HepG2 (cell line): ENCODE results near the gene TTC31. TPM values are rescaled to one million over a fixed set of nuclear protein-coding genes. Genes with fewer than 3 reads are reported as not detected.

Experiments
- ATAC-seq: fragments of 200-7000 bp; cut with Tn5 transposase; 3 replicates; pipeline ENCODE4 v1.9.1; 2020; ENCODE audit warnings: mild to moderate bottlenecking, moderate library complexity
- BruUV-seq: library from RNA; stranded (reverse); fragments of 400-500 nt; replicated peaks from 2 replicates; lab custom pipeline; 2021; lab: Mats Ljungman, UMichigan
- CTCF ChIA-PET: fragments of 300-600 bp; formaldehyde crosslinking; extraction: SDS; loops from one replicate; lab custom pipeline; 2021; ENCODE audit warnings: low total read pairs, inconsistent platforms, low intra/inter-chr PET ratio; lab: Yijun Ruan, JAX
- POLR2A ChIA-PET: fragments of 350-600 bp; sonication (Branson Sonifier 250); formaldehyde crosslinking; loops from one replicate; lab custom pipeline; 2020; ENCODE audit warnings: antibody characterized with exemption, inconsistent platforms; lab: Yijun Ruan, JAX
- DNase-seq: peaks from one replicate; pipeline ENCODE4 v3.0.0-alpha.2; 2015; ENCODE audit warnings: low spot score
- FAIRE-seq: peaks from 3 replicates; lab custom pipeline; 2011; peaks lifted over from hg19 to GRCh38; lab: Jason Lieb, UNC
- H2AFZ ChIP-seq: one replicate; pipeline ENCODE4 v1.6.1; 2011; ENCODE audit warnings: low read length, inconsistent platforms
- H3K27ac ChIP-seq: fragments of 300-600 bp; 3 replicates; pipeline ENCODE4 v1.8.0; 2011; ENCODE audit warnings: mixed run types, mild to moderate bottlenecking, mixed read lengths, low read length, inconsistent platforms; ENCODE audit not compliant: insufficient read depth; ENCODE audit errors: extremely low read length
- H3K27me3 ChIP-seq, 2 experiments: fragments of 200-600 bp in 1 of 2; 2 replicates in 1 of 2; 3 replicates in 1 of 2; pipeline versions ENCODE4 v1.6.0 to v1.8.0; 2011; ENCODE audit warnings: low read length in 2 of 2, mild to moderate bottlenecking in 2 of 2, moderate library complexity in 2 of 2, inconsistent platforms in 1 of 2; ENCODE audit not compliant: insufficient read depth in 2 of 2, control insufficient read depth in 1 of 2
- H3K36me3 ChIP-seq, 2 experiments: fragments of 200-600 bp in 1 of 2; replicated peaks in 1 of 2; 2 replicates in 1 of 2; 3 replicates in 1 of 2; pipeline versions ENCODE4 v1.5.1 to v1.8.0; 2011; ENCODE audit warnings: low read length in 2 of 2, inconsistent platforms in 1 of 2; ENCODE audit not compliant: insufficient read depth in 2 of 2, control insufficient read depth in 1 of 2
- H3K4me1 ChIP-seq: 2 replicates; pipeline ENCODE4 v1.5.1; 2012; ENCODE audit warnings: low read length, inconsistent platforms; ENCODE audit not compliant: insufficient read depth
- H3K4me2 ChIP-seq: 2 replicates; pipeline ENCODE4 v1.6.0; 2011; ENCODE audit warnings: low read depth, low read length, inconsistent platforms
- H3K4me3 ChIP-seq, 3 experiments: fragments of 200-600 bp in 1 of 3; sonication (generic), shearing (Covaris generic) in 1 of 3; replicated peaks in 1 of 3; 2 replicates each; pipeline ENCODE4 v1.5.1; 2011 to 2016; ENCODE audit warnings: low read length in 3 of 3, inconsistent platforms in 2 of 3, low read depth in 2 of 3, mild to moderate bottlenecking in 2 of 3, control low read depth in 1 of 3, mixed read lengths in 1 of 3; ENCODE audit not compliant: insufficient read depth in 1 of 3
- H3K79me2 ChIP-seq: one replicate; pipeline ENCODE4 v1.6.1; 2011; ENCODE audit warnings: low read length, inconsistent platforms; ENCODE audit not compliant: insufficient read depth
- H3K9ac ChIP-seq: 2 replicates; pipeline ENCODE4 v1.6.0; 2011; ENCODE audit warnings: mild to moderate bottlenecking, low read depth, low read length, inconsistent platforms; ENCODE audit not compliant: insufficient read depth
- H3K9me3 ChIP-seq: 2 replicates; pipeline ENCODE4 v1.5.1; 2012; ENCODE audit warnings: mild to moderate bottlenecking, low read length
- H4K20me1 ChIP-seq: 2 replicates; pipeline ENCODE4 v1.6.0; 2011; ENCODE audit warnings: inconsistent platforms, mild to moderate bottlenecking, low read length, moderate library complexity; ENCODE audit not compliant: insufficient read depth
- AGO2 ChIP-seq: fragments of 200-400 bp; formaldehyde crosslinking; optimal IDR thresholded peaks from 2 replicates; pipeline ENCODE3; 2017; ENCODE audit warnings: mild to moderate bottlenecking, low read depth, low read length, moderate library complexity
- CHD4 ChIP-seq: fragments of 200-600 bp; sonication (generic); IDR thresholded peaks from 2 replicates; pipeline ENCODE4 v1.7.0; 2017; ENCODE audit warnings: mild to moderate bottlenecking, low read length, borderline replicate concordance
- HNF4G ChIP-seq, 2 experiments: sonication (generic) in 1 of 2; formaldehyde crosslinking in 1 of 2; IDR thresholded peaks; 2 replicates each; pipeline versions ENCODE4 v1.4.0 to v1.6.1; 2011 to 2020; ENCODE audit warnings: borderline replicate concordance in 2 of 2, low read depth in 2 of 2, mild to moderate bottlenecking in 2 of 2, low read length in 1 of 2, missing genetic modification reagents in 1 of 2, moderate library complexity in 1 of 2
- MIER3 ChIP-seq: IDR thresholded peaks from 2 replicates; pipeline ENCODE4 v1.6.1; 2016; ENCODE audit warnings: missing compliant biosample characterization, borderline replicate concordance
- PHF21A ChIP-seq: sonication (generic); formaldehyde crosslinking; IDR thresholded peaks from 2 replicates; pipeline ENCODE4 v1.5.0; 2020; ENCODE audit warnings: mild to moderate bottlenecking, missing genetic modification reagents
- PLRG1 ChIP-seq: fragments of 450-650 bp; conservative IDR thresholded peaks from 2 replicates; pipeline ENCODE4 v1.6.1; 2016
- SOX6 ChIP-seq, 2 experiments: fragments of 450-650 bp in 1 of 2; sonication (generic) in 1 of 2; formaldehyde crosslinking in 1 of 2; IDR thresholded peaks; 2 replicates each; pipeline versions ENCODE4 v1.4.0 to v1.6.1; 2017 to 2020; ENCODE audit warnings: antibody characterized with exemption in 1 of 2, mild to moderate bottlenecking in 1 of 2, missing genetic modification reagents in 1 of 2
- ZC3H4 ChIP-seq: sonication (generic); formaldehyde crosslinking; IDR thresholded peaks from 2 replicates; pipeline ENCODE4 v1.4.0; 2020; ENCODE audit warnings: missing genetic modification reagents, borderline replicate concordance
- ZNF225 ChIP-seq: sonication (generic); formaldehyde crosslinking; IDR thresholded peaks from 2 replicates; pipeline ENCODE4 v1.4.0; 2020; ENCODE audit warnings: mild to moderate bottlenecking, missing genetic modification reagents
- ZNF274 ChIP-seq: sonication (generic); formaldehyde crosslinking; IDR thresholded peaks from 2 replicates; pipeline ENCODE4 v1.5.1; 2020; ENCODE audit warnings: mild to moderate bottlenecking, missing genetic modification reagents
- WGBS: methylation state at CpG from one replicate; pipeline ENCODE4 v1.1.6; 2017; ENCODE audit warnings: low lambda C conversion rate; 5-methylcytosine and 5-hydroxymethylcytosine counted together
- in situ Hi-C: cut with HindIII; loops from 2 replicates; pipeline ENCODE4 v1.10.0; 2017; ENCODE audit warnings: low pct_unique_long_range_greater_than_20kb; ENCODE audit not compliant: extremely low pct_ligation_motif_present
- intact Hi-C: fragments of 100-400 bp; cut with micrococcal nuclease; formaldehyde crosslinking; loops from one replicate; pipeline ENCODE4 v1.10.0; 2022; ENCODE audit not compliant: unreplicated experiment
- polyA plus RNA-seq, 8 experiments: library from polyadenylated mRNA; depleted of rRNA in 3 of 8; stranded (reverse) in 7 of 8; unstranded in 1 of 8; fragments of >200 nt; fragmentation: Illumina TruSeq in 4 of 8; extraction: Trizol in 4 of 8; gene quantifications; 2 replicates each; pipeline versions ENCODE4 v1.2.1 to v1.2.3, GENCODE V29; 2011 to 2016; ENCODE audit warnings: low read depth in 4 of 8, missing spikeins in 1 of 8, mixed read lengths in 1 of 8; ENCODE audit not compliant: insufficient read depth in 1 of 8
- total RNA-seq, 5 experiments: library from RNA; depleted of rRNA; stranded (reverse); fragments of >200 nt; fragmentation: Illumina TruSeq; extraction: Trizol; gene quantifications; 2 replicates each; pipeline ENCODE4 v1.2.3, GENCODE V29; 2016; ENCODE audit warnings: low read depth in 1 of 5
- TF ChIP-seq, protein P1 (sequence below): sonication (generic); formaldehyde crosslinking; IDR thresholded peaks from 2 replicates; pipeline ENCODE4 v1.4.0; 2020; ENCODE audit warnings: missing genetic modification reagents
- TF ChIP-seq, protein P2 (sequence below): IDR thresholded peaks from 2 replicates; pipeline ENCODE4 v1.6.1; 2016; ENCODE audit warnings: missing biosample characterization, missing genetic modification reagents, low read depth

TTC31 gene
- total and polyA plus RNA-seq, 2 of the 13 experiments (the other 11 are each of a cell fraction or from before 2014, with no cell fraction given): 28.3 to 39.5 TPM

DNA sequence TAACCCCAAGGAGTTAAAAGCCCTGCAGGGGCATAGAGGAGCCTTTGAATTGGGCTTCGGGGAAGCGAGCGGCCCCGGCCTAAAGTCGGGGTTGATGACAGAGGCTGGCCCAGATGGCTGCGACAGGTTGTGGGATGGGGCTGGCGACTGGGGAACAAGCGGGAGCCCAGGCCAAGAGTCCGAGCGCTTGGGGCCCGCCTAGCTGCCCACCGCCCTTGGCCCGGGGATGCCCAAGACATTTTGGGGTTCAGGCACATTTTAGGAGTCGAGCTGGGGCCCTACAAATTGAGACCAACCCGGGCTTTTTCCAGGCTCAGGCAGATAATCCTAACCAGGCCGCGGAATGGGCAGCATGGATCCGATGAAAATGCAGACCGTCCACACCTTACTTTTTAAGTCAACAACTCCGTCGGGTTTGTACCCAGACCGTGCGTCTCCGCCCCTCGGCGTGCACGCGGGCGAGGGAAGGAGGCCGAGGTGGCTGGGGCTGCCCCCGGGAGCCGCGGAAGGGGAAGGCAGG, 41.7 kb upstream of the TTC31 start:
- Histone ChIP-seq H3K27ac (peak overlapping the region; percentile 91), H2AFZ (no peak overlapping the region), H3K27me3 (no peaks in the 10 kb centered on the region; a peak in 1 of 5 replicates), H3K9me3 (no peaks in the 10 kb centered on the region), H3K36me3 (peaks cover 15 to 33% of the 10 kb centered on the region in 2 experiments), H3K4me3 (peak overlapping the region; percentile 76 to 94 (median 93)), H3K4me1 (peaks cover 65% of the 10 kb centered on the region), H3K79me2 (peaks cover 57% of the 10 kb centered on the region), H4K20me1 (peaks cover 41% of the 10 kb centered on the region), H3K9ac (peak overlapping the region; percentile 91), H3K4me2 (peak overlapping the region; percentile 95)
- under 1% methylated on average over 32 of the region's 33 CpGs for WGBS
- FAIRE-seq (no peak), ATAC-seq (peak; percentile 30), DNase-seq (no peak)
- in situ Hi-C loops: no loop called here
- CTCF ChIA-PET: no interaction called here
- intact Hi-C loops: loop anchor here (2.0 kb wide), 1 partner anchor 60 kb away; no protein-coding TSS in a partner anchor
- BruUV-seq: no TSS peak
- POLR2A ChIA-PET: interaction anchor here (1.5 to 11.6 kb wide), 8 partner anchors 13 to 62 kb away, joined by 4 to 342 read pairs (median 20); partner anchors contain the start of genes C2orf81, CCDC142, INO80B and MRPL53
- TF ChIP-seq ZC3H4 (CRISPR knock-in tag): no peak; the same call in 1 of the 2 replicates
- TF ChIP-seq PHF21A (CRISPR knock-in tag): no peak
- TF ChIP-seq SOX6 (IDR thresholded peaks at IDR 0.05): no peak
- TF ChIP-seq SOX6 (CRISPR knock-in tag; IDR thresholded peaks at IDR 0.05): no peak
- TF ChIP-seq, protein P1, sequence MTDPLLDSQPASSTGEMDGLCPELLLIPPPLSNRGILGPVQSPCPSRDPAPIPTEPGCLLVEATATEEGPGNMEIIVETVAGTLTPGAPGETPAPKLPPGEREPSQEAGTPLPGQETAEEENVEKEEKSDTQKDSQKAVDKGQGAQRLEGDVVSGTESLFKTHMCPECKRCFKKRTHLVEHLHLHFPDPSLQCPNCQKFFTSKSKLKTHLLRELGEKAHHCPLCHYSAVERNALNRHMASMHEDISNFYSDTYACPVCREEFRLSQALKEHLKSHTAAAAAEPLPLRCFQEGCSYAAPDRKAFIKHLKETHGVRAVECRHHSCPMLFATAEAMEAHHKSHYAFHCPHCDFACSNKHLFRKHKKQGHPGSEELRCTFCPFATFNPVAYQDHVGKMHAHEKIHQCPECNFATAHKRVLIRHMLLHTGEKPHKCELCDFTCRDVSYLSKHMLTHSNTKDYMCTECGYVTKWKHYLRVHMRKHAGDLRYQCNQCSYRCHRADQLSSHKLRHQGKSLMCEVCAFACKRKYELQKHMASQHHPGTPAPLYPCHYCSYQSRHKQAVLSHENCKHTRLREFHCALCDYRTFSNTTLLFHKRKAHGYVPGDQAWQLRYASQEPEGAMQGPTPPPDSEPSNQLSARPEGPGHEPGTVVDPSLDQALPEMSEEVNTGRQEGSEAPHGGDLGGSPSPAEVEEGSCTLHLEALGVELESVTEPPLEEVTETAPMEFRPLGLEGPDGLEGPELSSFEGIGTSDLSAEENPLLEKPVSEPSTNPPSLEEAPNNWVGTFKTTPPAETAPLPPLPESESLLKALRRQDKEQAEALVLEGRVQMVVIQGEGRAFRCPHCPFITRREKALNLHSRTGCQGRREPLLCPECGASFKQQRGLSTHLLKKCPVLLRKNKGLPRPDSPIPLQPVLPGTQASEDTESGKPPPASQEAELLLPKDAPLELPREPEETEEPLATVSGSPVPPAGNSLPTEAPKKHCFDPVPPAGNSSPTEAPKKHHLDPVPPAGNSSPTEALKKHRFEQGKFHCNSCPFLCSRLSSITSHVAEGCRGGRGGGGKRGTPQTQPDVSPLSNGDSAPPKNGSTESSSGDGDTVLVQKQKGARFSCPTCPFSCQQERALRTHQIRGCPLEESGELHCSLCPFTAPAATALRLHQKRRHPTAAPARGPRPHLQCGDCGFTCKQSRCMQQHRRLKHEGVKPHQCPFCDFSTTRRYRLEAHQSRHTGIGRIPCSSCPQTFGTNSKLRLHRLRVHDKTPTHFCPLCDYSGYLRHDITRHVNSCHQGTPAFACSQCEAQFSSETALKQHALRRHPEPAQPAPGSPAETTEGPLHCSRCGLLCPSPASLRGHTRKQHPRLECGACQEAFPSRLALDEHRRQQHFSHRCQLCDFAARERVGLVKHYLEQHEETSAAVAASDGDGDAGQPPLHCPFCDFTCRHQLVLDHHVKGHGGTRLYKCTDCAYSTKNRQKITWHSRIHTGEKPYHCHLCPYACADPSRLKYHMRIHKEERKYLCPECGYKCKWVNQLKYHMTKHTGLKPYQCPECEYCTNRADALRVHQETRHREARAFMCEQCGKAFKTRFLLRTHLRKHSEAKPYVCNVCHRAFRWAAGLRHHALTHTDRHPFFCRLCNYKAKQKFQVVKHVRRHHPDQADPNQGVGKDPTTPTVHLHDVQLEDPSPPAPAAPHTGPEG: no peak
- TF ChIP-seq PLRG1: no peak
- 0 out of 2 replicates have a peak, but pooled peaks have one; percentile 3 for TF ChIP-seq HNF4G (IDR thresholded peaks at IDR 0.05; ENCODE audit: borderline replicate concordance, low read depth, low read length)
- peak; percentile 15; the same call in 1 of the 2 replicates for TF ChIP-seq HNF4G (CRISPR knock-in tag; IDR thresholded peaks at IDR 0.05; ENCODE audit: borderline replicate concordance, low read depth)
- TF ChIP-seq AGO2: no peak
- TF ChIP-seq ZNF225 (CRISPR knock-in tag): no peak
- no peak for TF ChIP-seq CHD4
- TF ChIP-seq, protein P2, sequence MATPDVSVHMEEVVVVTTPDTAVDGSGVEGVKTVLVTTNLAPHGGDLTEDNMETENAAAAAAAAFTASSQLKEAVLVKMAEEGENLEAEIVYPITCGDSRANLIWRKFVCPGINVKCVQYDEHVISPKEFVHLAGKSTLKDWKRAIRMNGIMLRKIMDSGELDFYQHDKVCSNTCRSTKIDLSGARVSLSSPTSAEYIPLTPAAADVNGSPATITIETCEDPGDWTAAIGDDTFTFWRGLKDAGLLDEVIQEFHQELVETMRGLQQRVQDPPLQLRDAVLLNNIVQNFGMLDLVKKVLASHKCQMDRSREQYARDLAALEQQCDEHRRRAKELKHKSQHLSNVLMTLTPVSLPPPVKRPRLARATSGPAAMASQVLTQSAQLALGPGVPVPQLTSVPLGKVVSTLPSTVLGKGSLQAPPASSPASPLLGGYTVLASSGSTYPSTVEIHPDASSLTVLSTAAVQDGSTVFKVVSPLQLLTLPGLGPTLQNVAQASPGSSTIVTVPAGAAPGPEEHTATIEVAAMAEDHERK (CRISPR knock-in tag): no peak
- no peak for TF ChIP-seq ZNF274
- no peak for TF ChIP-seq MIER3 (CRISPR knock-in tag)
